ENCODE data around the gene HEATR3. TPM values are rescaled to one million over a fixed set of nuclear protein-coding genes. Genes with fewer than 3 reads are reported as not detected.

Gene HEATR3, protein sequence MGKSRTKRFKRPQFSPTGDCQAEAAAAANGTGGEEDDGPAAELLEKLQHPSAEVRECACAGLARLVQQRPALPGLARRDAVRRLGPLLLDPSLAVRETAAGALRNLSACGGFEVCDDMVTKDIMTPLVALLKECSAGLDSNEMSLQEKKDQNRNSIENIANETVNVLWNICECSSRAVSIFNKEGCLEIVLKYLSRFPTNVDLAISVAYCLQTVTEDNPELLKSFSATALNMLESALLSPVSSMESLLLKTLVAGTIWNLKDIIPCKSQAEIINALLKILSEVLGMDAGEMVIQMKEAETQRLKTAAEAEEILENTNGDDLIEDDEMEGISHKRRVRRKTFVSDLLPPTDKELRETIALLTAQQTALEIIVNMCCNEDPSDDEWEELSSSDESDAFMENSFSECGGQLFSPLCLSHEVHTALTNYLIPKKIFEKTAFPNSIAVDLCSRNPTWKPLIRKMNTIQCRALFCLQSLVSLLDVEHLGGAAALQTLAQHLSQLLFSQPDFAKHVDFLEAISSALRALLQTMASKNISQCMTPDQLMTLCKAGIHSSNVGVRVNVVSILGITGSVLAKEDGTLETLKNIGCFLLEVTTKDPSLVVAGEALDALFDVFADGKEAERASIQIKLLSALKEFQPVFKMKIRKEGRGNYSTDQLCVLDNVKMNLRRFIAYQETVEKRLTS
- 1 to 10 TPM; 2.3 to 5.7 (median 4.1) TPM for polyA plus RNA-seq (ENCODE audit: low read depth in 6 of 6)

DNA sequence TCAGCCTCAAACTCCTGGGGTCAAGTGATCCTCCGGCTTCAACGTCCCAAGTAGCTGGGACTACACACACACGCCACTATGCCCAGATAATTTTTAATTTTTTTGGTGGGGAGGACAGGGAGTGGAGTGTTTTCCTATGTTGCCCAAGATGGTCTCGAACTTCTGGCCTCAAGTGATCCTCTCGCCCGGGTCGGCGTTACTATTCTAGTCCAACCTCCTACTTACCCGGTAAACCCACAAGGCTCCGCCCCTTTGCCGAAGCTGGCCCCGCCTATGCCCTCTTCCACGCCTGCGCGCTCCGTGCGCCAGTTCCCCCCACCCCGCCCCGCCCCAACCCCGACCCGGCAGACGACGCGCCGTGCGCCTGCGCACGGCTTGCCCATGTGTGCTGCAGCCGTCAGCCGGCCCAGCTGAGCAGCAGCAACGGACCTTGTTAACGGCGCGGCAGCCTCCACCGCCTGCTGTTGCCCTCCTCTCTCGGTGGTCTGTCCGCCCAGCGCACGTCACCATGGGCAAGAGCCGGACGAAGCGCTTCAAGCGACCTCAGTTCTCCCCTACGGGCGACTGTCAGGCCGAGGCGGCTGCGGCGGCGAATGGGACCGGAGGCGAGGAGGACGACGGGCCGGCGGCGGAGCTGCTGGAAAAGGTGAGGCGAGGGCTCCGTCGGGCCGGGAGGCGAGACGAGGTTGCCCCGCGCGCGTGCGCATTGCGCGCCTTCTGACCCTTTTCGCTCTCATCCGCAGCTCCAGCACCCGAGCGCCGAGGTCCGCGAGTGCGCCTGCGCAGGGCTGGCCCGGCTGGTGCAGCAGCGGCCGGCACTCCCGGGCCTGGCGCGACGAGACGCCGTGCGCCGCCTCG lies at the start of gene HEATR3:
Gene HEATR3, plus strand, starts transcription at position 347 of the 858 bp plus-strand sequence. Its CDS starts 162 bp downstream, at position 509.
- Mint-ChIP-seq H3K27me3 (no peaks in the 10 kb centered on the region), H3K4me1 (peaks cover 25 to 31% (median 27%) of the 10 kb centered on the region in 3 donors), H3K36me3 (peaks cover 4 to 8% of the 10 kb centered on the region in 2 donors), H3K27ac (peak within 1 kb of the TSS; percentile 61 to 94 (median 86)), H3K9me3 (no peaks in the 10 kb centered on the region), H3K4me3 (peak within 1 kb of the TSS; percentile 87 to 95 (median 92))
- ATAC-seq (ENCODE audit: low read depth in 2 of 2) (peak; percentile 82), DNase-seq (peak; percentile 90)

DNA sequence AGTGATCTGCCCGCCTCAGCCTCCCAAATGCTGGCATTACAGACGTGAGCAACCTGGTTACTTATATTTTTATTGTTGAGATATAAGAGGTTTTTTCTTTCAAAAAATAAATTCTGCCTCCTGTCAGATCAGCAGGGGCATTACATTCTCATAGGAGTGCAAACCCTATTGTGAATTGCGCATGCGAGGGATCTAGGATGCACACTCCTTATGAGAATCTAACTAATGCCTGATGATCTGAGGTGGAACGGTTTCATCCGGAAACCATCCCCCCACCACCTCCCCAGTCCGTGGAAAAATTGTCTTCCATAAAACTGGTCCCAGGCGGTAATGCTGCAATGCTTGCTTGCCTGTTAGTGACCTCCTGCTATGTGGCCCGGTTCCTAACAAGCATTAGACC lies 48.2 kb upstream of the HEATR3 start:
- H3K4me1 Mint-ChIP-seq = peaks cover 0 to 3% (median 3%) of the 10 kb centered on the region in 3 donors
- H3K36me3 Mint-ChIP-seq = no peaks in the 10 kb centered on the region
- peaks cover 0 to 22% (median 10%) of the 10 kb centered on the region in 3 donors for H3K27me3 Mint-ChIP-seq
- no peak for ATAC-seq (ENCODE audit: low read depth in 2 of 2)
- no peak overlapping the region for H3K27ac Mint-ChIP-seq
- no peak for DNase-seq
- no peaks in the 10 kb centered on the region for H3K9me3 Mint-ChIP-seq
- H3K4me3 Mint-ChIP-seq = no peak overlapping the region

- DNase-seq = no peak
- peak overlapping the region in 1 of 8 donors; percentile 19 for H3K4me3 Mint-ChIP-seq
- H3K9me3 Mint-ChIP-seq = no peaks in the 10 kb centered on the region
- H3K36me3 Mint-ChIP-seq = no peaks in the 10 kb centered on the region
- ATAC-seq (ENCODE audit: low read depth in 2 of 2) = no peak
- peaks cover 3 to 20% (median 18%) of the 10 kb centered on the region in 3 donors for H3K4me1 Mint-ChIP-seq
- peaks cover 0 to 15% (median 10%) of the 10 kb centered on the region in 3 donors for H3K27me3 Mint-ChIP-seq
- no peak overlapping the region for H3K27ac Mint-ChIP-seq
Measured at GRCh38 chr16:50021544-50021943, 44.2 kb upstream of the HEATR3 start.

GRCh38 chr16:50023641-50024040 lies 42.1 kb upstream of the HEATR3 start:
- no peaks in the 10 kb centered on the region for H3K36me3 Mint-ChIP-seq
- peak overlapping the region in 1 of 6 donors; percentile 65 for H3K27ac Mint-ChIP-seq
- no peaks in the 10 kb centered on the region for H3K9me3 Mint-ChIP-seq
- no peak for DNase-seq
- peaks cover 3 to 26% (median 22%) of the 10 kb centered on the region in 3 donors for H3K4me1 Mint-ChIP-seq
- H3K27me3 Mint-ChIP-seq = peaks cover 0 to 15% (median 10%) of the 10 kb centered on the region in 3 donors
- peak overlapping the region in 1 of 8 donors; percentile 38 for H3K4me3 Mint-ChIP-seq
- no peak for ATAC-seq (ENCODE audit: low read depth in 2 of 2)

DNA sequence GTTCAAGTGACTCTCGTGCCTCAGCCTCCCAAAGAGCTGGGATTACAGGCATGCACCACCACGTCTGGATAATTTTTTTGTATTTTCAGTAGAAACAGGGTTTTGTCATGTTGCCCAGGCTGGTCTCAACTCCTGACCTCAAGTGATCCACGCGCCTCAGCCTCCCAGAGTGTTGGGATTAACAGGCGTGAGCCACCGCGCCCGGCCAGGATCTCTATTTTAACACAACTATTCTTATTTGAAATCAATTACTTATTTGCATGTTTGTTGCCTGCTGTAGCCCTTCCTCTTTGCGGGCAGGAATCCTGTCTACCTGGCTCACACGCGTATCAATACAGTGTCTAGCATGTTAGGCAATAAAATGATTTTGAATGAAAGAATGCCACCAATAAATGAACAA lies 41.6 kb upstream of the HEATR3 start:
- ATAC-seq (ENCODE audit: low read depth in 2 of 2) (no peak), DNase-seq (no peak)
- Mint-ChIP-seq H3K4me1 (peaks cover 3 to 28% (median 22%) of the 10 kb centered on the region in 3 donors), H3K27me3 (peaks cover 0 to 15% (median 5%) of the 10 kb centered on the region in 3 donors), H3K27ac (peak overlapping the region in 3 of 6 donors; percentile 85 to 96 (median 96)), H3K9me3 (no peaks in the 10 kb centered on the region), H3K36me3 (no peaks in the 10 kb centered on the region), H3K4me3 (peak overlapping the region in 4 of 8 donors; percentile 52 to 96 (median 91))

DNA sequence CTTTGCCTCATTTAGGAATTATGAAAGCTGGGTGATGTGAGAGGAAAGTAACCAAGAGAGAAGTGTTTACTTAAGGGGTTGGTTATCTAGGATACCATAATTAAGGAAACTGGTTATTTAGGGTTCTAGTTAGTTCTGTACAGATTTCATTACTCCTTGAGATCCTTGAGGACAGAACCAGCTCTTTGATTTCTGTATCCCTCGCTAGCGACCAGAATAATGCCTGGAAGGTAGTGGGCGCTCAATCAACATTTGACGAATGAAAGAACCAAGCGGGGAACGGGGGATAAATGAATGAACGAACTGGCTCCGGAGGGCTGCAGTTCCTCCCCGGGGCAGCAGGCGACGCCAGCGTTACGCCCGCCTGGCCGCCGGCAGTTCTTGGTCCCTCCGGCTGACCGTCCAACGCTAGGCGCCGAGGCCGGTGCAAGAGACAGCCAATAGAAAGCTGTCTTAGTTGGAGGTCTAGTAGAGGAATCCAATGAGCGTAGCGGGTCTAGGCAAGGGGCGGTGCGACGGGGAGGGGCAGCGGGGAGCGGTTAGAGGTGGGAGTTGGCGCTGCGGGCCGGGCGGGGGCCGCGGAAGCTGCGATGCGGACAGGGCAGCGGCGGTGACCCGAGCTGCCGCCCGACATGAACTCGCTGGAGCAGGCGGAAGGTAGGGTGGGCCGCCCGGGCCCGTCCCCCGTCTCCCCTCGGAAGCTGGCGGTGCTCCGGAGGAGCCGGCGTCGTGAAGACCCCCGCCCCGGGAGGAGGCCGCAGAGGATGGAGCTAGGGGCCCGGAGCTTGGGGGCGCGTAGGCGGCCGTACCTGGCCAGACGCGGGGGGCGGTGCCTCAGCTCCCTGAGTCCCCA lies 40.9 kb upstream of the HEATR3 start, which contains the start of gene CNEP1R1:
Gene CNEP1R1, plus strand, starts transcription at position 542 of the 853 bp plus-strand sequence. Its CDS starts 91 bp downstream, at position 633.
- ATAC-seq (ENCODE audit: low read depth in 2 of 2) = peak; percentile 98
- Mint-ChIP-seq H3K36me3 (no peaks in the 10 kb centered on the region), H3K27ac (peak within 1 kb of the TSS; percentile 85 to 96 (median 94)), H3K27me3 (peaks cover 0 to 15% (median 4%) of the 10 kb centered on the region in 3 donors), H3K4me3 (peak within 1 kb of the TSS; percentile 88 to 97 (median 96)), H3K4me1 (peaks cover 3 to 29% (median 22%) of the 10 kb centered on the region in 3 donors), H3K9me3 (no peaks in the 10 kb centered on the region)
- peak; percentile 96 for DNase-seq

GRCh38 chr16:50025537-50025931 lies 40.2 kb upstream of the HEATR3 start:
- Mint-ChIP-seq H3K4me1 (peaks cover 3 to 29% (median 26%) of the 10 kb centered on the region in 3 donors), H3K4me3 (peak overlapping the region; percentile 88 to 97 (median 96)), H3K36me3 (no peaks in the 10 kb centered on the region), H3K27ac (peak overlapping the region; percentile 44 to 96 (median 88)), H3K9me3 (no peaks in the 10 kb centered on the region), H3K27me3 (peaks cover 0 to 13% (median 4%) of the 10 kb centered on the region in 3 donors)
- peak; percentile 5 to 8 for ATAC-seq (ENCODE audit: low read depth in 2 of 2)
- DNase-seq = no peak

- Mint-ChIP-seq H3K27me3 (no peaks in the 10 kb centered on the region), H3K4me1 (peaks cover 8 to 30% (median 29%) of the 10 kb centered on the region in 3 donors), H3K27ac (peak overlapping the region in 1 of 6 donors; percentile 50), H3K4me3 (no peak overlapping the region), H3K9me3 (no peaks in the 10 kb centered on the region), H3K36me3 (peaks cover 0 to 9% of the 10 kb centered on the region in 2 donors)
- ATAC-seq (ENCODE audit: low read depth in 2 of 2) (no peak), DNase-seq (no peak)
Measured at GRCh38 chr16:50027829-50028228, 37.9 kb upstream of the HEATR3 start.

DNA sequence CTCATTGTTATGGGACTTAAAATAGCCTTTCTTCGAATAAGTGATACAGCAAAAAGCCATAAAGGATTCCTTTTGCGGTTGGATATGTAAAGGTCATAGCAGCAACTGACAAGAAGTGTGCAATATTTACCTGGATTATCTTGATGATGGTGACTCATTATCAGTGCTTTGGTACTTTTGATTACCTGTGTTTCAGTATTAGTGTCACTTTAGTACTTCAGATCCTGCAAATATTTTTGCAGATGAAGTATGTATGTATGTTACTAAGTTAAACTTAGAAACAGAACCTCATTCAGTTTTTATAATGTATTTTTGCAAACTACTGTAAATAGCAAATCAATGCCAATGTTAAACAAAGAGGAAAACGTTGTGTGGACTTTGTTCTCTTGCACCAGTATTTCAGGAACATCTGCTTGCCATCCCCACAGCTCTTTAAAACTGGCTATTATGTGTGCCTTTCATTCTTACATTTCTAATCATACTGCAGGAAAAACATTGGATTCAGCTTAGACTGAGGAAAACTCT lies 30.2 kb upstream of the HEATR3 start:
- Mint-ChIP-seq H3K27ac (no peak overlapping the region), H3K9me3 (no peaks in the 10 kb centered on the region), H3K36me3 (peaks cover 4 to 9% of the 10 kb centered on the region in 2 donors), H3K4me1 (peaks cover 9 to 12% (median 10%) of the 10 kb centered on the region in 3 donors), H3K27me3 (no peaks in the 10 kb centered on the region), H3K4me3 (no peak overlapping the region)
- DNase-seq = no peak
- ATAC-seq (ENCODE audit: low read depth in 2 of 2) = no peak

- no peak for DNase-seq
- ATAC-seq (ENCODE audit: low read depth in 2 of 2) = no peak
- no peaks in the 10 kb centered on the region for H3K9me3 Mint-ChIP-seq
- H3K27me3 Mint-ChIP-seq = no peaks in the 10 kb centered on the region
- no peak overlapping the region for H3K27ac Mint-ChIP-seq
- H3K36me3 Mint-ChIP-seq = peaks cover 4 to 9% of the 10 kb centered on the region in 2 donors
- H3K4me1 Mint-ChIP-seq = peaks cover 9 to 12% (median 9%) of the 10 kb centered on the region in 3 donors
- no peak overlapping the region for H3K4me3 Mint-ChIP-seq
Measured at GRCh38 chr16:50036426-50036825, 29.3 kb upstream of the HEATR3 start.

DNA sequence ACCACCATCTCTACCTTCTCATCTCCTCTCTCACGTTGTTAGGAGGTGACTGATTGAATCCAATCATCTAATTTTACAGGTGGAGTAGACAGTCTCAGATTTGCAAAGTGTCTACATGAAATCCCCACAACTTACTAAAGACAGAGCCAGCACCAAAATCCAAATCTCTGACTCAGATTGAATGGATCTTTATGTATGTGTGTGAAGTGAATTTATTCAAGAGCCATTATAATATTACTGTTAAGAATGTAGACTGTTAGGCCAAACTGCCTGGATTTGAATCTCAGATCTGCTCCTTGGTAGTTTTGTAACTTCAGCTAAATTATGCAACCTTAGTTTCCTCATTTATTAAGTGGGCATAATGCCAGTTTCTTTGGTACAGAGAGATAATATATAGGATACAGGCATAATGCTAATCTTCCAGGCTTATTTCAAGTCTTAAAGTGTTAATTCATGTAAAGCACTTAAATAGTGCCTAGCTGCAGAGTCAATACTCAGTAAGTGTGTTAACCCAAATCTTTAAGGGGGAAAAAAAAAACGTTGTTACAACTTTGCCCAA lies 28.0 kb upstream of the HEATR3 start:
- Mint-ChIP-seq H3K4me3 (no peak overlapping the region), H3K36me3 (peaks cover 0 to 4% of the 10 kb centered on the region in 2 donors), H3K4me1 (peaks cover 5 to 12% (median 6%) of the 10 kb centered on the region in 3 donors), H3K9me3 (no peaks in the 10 kb centered on the region), H3K27ac (peak overlapping the region in 3 of 6 donors; percentile 12 to 27 (median 14)), H3K27me3 (no peaks in the 10 kb centered on the region)
- DNase-seq (no peak), ATAC-seq (ENCODE audit: low read depth in 2 of 2) (no peak)
